Stimulated activated CD8-positive, alpha-beta memory T cell treated with anti-CD3 and anti-CD28 coated beads, Interleukin-7, amount 100 ng/mL, for 4 hours (primary cell): ENCODE measurements around the gene MDP1.
A peak's percentile ranks its signal among the peaks of the same experiment; 100 is the strongest.
"Not testable (repeated sequence)": the region's sequence is repeated elsewhere in the genome, so short reads cannot be mapped to it uniquely, and the experiment has no call there.

Experiments
- DNase-seq, 2 donors: peaks; one replicate each; pipeline ENCODE4 v3.0.0-alpha.2; 2020; ENCODE audit warnings: low read depth in 2 of 2

The MDP1 gene

DNA sequence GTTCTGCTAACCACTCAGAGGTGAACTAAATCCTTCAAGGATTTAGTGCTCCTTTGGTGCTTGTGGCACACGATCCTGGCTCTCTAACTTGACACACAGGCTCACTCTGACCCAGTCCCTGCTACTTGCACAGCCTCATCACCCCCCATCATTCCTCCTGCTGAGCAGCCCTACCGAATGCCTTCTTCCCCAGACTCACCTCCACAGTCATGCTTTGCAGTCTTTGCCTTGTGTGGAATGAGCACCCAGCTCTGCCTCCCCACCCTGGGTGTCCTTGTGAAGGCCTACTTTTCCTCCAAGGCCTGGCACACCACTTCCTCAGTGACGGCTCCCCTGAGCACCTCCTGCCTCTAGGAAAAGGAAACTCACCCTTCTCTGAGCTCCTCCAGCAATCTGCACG is 34.5 kb upstream of the MDP1 start:
- no peak for DNase-seq

DNA sequence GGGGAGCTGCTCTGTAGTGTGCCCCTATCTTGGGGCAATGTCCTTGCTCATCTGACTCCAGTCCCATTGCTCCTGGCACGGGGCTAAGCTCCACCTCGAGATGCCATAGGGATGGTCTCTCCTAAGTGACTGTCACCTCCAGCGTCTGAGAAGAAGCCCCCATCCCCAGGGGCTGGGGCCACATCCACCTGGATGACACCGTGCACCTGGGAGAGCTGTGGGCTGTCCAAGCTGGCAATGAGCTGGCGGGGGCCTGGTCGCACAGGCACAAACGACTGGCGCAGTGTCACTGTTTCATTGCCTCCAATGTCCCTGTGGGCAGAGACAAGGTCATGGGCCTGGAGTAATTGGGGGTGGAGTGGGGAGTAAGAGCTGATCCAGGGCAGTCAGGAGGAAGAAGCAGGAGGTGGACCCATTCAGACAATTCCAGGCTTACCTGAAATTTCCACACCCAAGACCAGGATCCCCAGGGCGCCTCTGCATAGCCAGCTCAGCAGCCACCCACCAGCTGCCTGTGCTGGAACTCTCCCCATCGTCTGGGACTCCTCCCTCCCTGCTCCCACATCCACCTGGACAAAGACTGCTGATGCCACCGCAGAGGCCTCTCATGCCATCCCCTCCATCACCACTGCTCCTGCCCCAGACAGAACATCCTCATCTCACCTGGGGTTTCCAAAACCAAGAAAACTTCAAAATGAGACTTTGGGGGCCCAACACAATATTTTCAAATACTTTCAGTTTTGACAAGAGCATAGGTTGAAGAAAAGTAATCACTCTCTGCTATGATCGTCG is 33.6 kb upstream of the MDP1 start:
- no peak for DNase-seq

DNA sequence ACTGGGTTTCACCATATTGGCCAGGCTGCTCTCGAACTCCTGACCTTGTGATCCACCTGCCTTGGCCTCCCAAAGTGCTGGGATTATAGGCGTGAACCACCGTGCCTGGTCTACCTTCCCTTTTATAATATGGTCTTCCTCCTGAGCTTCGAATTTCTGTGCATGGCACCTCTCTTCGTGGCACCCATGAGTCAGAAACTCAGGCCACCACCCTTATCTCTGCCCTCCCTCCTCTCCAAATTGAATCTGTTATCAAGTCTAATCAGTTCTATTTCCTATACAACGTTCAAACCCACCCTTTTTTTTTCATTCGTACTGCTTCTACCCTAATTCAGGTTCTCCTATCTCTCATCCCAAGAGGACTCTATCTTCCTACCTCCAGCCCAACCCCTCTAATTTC is 31.6 kb upstream of the MDP1 start:
- DNase-seq: no peak

DNA sequence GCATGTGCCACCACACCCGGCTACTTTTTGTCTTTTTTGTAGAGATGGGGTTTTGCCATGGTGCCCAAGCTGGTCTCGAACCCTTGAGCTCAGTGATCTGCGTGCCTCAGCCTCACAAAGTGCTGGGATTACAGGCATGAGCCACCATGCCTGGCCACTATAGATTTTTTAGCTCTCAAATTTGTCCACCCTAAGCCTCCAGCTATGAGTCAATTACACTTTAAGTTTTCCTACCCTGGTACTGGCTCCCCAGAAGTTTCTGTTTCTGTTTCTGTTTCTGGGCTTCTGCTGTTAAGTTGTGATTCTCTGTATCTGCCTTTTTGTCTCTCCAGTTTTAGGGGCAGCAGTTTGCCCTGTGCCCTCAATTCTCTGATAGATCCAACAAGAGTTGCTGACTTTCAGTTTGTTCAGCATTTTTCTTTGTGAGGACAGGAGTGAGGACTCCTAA is 30.9 kb upstream of the MDP1 start:
- DNase-seq: no peak

DNA sequence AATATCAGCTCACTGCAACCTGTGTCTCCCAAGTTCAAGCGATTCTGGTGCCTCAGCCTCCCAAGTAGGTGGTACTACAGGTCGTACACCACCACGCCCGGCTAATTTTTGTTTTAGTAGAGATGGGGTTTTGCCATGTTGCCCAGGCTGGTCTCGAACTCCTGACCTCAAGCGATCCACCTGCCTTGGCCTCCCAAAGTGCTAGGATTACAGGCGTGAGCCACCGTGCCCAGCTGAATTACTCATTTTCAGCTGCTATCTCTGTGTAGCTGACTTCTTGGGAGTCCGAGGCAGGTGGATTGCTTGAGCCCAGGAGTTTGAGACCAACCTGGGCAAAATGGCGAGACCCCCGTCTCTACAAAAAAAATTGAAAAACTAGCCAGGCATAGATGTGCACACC is 29.5 kb upstream of the MDP1 start:
- DNase-seq: not testable (repeated sequence)

DNA sequence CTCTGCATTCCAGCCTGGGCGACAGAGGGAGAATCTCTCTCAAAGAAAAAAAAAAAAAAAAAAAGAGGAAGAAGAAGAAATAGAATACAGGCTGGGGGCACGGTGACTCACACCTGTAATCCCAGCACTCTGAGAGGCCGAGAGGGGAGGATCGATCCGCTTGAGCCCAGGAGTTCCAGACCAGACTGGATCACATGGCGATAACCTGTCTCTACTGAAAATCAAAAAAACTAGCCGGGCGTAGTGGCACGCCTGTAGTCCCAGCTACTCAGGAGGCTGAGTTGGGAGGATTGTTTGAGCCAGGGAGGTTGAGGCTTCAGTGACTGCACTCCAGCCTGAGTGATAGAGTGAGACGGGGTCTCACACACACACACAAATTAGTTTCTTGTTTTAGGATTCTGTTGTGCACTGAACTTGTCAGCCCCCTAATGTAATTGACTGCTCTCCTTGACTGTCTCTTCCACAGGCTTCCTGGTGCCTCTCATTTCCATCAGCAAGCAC is 27.5 kb upstream of the MDP1 start:
- DNase-seq: no peak

DNA sequence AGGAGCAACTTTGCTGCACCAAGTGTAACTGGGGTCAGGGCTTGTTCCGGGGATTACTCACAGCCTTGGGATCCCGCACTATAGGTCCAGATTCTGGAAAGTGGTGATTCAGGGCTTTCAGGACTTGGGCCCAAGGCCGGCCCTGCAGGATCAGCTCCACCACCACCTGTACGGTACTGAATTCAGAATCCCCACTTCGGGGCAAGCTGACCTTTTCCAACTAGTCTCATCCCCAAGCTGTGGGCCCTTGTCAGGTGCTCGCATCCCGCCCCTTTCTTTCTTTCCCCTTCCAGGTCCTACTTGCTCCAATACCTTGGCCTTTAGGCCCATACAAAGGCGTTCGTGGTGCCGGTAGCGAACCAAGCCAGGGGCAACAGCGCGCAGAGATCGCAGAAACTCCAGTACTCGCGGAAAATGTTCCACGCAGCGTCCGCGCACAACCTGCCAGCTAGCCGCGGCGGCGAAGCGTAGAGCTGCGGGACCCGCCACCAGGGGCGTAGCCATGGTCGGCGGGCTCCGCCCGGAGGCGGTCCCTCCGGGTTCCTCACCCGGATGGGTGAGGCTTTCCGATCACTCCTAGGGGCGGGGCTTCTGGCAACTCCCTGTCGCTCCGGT is 26.1 kb upstream of the MDP1 start:
- DNase-seq: peak; percentile 87 to 90

DNA sequence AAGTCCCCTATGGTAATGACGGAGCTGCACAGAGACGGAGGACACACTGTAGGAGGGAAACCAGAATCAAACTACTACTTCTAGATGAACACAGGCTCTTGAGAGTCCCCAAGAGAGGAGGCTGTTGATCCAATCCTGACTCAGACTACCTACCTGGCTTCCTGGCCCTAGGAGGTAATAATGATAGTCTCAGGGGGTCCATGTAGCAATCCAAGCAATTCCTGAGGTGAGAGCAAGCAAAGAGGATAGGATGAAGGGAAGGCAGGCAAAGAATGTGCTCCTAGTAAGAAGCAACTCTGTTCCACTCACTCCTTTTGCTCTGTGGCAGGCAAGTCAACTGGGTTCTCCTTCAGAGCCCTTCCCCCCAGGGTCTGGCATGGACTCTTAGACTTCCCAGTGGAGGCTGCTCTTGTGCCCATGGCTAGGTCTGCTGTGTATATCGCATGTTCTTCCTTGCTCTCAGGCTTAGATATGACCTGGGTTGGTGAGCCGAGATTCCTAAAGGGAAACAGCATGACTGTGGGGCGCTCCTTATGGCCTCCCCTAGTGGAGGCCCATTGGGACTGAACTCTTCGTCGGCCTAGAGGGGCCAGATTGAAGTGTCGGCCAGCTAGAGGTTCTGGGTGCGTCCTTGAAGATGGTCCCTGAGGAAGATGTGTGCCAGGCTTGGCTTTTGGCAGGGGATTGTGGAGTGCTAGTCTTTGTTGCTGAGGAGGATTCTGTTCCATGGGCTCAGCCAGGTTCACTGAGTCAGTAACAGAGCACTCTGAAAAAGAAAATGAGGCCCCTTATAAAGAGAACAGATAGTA is 24.4 kb upstream of the MDP1 start:
- no peak for DNase-seq

DNA sequence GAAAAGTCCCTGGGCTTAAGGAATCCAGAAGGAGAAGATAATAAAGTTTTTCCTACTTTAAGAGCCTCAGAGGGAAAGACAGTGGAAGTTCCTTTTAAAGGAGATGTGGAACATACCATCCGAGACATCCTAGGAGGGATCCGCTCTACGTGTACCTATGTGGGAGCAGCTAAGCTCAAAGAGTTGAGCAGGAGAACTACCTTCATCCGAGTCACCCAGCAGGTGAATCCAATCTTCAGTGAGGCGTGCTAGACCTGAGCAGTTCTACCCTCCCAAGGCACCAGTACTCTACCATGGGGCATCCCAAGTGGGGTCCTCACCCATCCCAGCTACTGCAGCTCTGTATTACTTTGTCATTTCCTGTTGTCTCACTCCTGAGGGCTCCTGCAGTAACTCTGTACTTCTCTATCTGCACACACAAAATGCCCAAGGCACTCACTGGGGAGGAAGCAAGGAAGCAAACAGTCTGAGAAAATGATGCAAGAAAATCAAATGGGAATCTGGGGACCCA is 22.7 kb upstream of the MDP1 start:
- DNase-seq: no peak

DNA sequence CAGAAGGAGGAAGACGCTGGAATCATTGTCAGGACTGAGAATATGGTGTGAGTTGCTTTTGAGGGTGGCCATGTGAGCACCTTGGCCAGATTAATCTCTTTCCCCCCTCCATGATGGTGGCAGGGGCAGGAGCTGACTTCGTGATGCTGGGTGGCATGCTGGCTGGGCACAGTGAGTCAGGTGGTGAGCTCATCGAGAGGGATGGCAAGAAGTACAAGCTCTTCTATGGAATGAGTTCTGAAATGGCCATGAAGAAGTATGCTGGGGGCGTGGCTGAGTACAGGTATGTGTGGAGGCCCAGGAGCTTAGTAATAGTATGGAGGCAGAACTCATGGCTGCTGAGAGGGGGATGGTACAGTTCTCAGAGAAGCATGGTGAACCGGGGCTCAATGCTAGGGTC is 22.3 kb upstream of the MDP1 start:
- DNase-seq: peak in 1 of 2 donors; percentile 30

DNA sequence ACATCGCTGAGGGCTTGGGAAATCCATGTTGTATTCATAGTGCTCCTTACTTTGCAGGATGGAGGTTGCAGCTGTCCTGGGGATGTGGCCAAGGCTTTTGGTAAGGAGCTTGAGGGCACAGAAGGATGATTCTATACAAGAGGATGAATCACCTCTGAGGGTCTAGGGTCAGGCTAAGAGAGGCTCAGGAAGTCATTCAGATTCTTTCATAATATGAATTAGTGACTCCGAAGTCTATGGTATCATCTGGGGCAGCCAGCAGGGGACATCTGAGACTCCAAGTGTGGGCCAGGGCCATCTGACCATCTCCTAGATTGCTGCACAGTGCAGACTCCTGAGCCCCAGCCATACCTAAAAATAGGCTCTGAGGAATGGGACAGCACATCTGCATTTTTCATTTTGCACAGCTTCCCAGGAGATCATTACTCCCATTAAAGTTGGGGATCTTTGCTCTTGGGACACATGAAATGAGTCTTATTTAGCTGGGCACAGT is 21.6 kb upstream of the MDP1 start:
- DNase-seq: no peak

DNA sequence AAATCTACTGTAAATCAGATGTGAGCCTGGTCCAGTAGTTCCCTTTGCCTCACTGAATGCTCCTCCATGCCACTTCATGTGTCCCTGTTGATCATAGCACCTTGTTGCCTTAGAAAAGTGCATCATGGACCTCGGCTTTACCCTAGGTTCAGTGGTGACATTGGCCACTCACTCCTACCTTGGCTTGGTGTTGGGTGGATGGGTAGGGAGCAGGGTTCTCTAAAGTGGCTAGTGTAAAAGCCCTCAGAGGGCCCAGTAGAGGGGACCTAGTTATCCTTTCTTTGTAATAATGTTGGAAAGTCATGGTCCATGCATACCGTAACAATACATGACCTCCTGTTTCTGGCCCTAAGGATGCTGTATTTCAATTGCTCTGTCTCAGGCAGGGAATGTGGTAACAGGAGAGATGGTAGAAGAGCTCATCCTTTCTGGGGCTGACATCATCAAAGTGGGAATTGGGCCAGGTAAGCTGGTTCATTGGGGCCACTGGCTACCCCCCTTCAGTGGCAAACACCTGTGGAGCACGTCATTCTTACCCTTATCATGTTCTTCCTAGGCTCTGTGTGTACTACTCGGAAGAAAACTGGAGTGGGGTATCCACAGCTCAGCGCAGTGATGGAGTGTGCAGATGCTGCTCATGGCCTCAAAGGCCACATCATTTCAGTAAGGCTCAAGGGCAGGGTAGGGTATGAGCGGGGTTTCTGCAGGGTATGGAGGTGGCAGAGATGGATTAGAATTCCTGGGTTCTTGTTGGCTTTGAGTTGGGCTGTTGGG is 21.0 kb upstream of the MDP1 start:
- no peak for DNase-seq

DNA sequence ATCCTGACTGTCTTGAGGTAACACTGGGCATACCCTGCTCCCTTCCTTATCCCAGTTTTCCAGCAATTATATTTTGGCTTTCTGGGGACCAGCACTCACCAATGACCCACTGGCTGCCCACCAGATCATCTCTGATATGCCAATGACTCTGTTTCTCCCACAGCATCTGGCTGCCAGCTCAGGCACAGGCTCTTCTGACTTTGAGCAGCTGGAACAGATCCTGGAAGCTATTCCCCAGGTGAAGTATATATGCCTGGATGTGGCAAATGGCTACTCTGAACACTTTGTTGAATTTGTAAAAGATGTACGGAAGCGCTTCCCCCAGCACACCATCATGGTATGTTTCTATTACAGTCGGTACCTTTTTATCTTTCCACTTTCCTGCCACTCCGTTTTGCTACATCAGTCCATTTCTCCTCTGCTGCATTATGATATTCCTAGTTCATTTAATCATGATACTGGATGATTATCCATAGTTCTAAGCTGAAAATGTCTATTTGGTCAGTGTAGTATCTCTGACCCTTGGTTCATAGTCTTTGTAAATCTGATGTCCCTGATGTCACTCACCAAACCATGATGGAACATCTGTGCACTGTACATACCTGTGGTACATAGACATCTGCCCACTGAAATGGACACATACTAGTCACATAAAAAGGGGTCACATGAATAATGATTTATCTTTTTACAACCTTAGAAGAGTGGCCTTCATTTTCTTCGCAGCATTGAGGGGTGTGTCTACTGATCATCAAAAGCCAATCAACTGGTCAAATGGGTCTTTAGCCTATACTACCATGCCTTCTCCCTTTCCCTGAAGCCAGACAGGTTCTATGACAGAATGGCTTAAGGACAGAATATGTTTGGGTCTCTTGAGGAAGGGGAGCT is 20.2 kb upstream of the MDP1 start:
- no peak for DNase-seq

DNA sequence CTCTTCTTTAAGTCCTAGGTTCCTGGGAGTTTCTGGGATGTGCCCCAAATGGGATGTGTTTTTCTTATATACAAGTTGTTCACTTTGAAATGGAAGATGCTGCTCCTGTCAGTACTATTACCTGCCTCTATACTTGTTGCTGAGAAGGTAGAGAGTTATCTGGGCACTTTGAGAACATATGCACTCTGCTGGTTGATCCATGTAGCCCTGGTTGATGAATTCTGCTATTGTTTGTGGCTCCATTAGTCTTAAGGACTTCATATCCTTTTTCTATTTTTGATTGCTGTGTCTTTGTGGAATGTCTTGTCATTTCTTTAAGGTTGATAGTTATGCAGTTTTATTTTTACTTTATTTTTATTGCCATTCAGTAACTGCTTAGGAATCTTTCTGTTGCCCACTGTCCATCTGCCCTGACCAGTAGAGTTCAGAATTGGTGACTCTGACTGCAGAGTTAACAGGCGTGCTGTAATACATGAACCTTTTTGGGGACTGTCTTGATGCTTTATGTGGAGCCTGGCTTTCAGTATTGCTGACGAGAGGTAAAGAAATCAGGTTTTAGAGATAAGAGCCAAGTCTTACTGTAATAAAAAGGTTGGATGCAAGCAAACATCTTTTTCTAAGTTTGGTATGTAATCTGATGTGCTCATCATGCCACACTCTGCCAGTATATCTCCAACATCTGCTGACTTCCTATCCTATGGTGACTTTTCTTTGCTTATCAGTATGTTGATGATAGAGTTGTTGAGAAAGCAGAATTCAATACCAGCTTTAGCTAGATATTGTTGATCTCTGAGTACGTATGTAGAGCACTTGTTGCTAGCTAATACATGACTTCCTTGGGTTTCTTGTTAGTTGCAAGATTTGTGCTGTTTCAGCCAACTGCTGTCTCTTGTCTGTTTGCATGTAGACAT is 18.5 kb upstream of the MDP1 start:
- no peak for DNase-seq

DNA sequence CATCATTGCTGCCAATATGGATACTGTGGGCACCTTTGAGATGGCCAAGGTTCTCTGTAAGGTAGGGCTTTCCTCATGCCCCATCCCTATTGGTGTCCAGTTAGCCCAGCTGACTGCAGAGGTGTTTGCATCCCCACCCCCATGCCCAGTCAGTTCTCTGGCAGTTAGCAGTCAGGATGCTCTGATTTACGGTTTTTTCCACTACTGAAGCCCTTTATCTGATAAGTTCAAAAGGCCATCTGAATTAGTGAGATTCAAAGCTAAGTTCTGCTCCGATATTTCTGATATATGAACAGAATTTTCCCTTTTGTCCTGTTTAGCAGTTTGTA is 17.6 kb upstream of the MDP1 start:
- DNase-seq: no peak

DNA sequence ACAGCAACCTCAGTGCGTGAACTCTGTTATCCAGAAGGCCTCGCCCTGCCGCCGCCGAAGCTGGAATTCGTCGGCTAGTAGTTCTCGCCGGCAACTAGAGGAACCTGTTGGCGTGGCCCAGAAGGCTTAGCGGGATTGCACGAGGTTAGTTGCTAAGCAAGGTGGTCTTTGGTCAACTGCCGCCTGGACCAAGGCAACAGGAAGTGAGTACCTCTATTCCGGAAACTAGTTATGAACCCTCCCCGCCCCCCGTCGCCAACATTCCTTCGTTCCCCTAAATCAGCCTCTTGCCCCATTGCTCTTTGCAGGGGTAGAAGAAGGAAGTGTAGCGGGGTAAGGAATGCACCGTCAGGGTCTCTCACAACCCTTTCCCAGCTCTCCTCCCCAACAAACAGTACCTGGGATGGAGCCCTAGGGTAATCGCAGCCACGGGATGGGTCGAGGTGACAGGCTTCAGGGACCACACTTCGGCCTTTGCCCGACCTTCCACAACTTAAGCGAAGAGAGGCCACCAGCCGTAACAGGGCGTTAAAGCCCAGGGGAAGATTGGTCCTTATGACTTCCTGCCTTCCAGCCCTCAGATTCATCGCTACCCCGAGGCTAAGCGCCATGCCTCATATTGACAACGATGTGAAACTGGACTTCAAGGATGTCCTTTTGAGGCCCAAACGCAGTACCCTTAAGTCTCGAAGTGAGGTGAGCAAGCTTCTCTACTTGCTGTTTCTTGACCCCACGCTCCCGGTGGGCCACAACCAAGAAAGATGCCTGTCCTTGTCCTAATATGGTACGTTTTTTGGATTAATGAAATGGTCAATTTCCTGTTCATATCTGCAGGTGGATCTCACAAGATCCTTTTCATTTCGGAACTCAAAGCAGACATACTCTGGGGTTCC is 17.0 kb upstream of the MDP1 start, which contains the start of gene GMPR2:
GMPR2 (plus strand) TSS at position 285 of the 893 bp plus-strand sequence; CDS start at position 610, 325 bp downstream.
- no peak for DNase-seq

DNA sequence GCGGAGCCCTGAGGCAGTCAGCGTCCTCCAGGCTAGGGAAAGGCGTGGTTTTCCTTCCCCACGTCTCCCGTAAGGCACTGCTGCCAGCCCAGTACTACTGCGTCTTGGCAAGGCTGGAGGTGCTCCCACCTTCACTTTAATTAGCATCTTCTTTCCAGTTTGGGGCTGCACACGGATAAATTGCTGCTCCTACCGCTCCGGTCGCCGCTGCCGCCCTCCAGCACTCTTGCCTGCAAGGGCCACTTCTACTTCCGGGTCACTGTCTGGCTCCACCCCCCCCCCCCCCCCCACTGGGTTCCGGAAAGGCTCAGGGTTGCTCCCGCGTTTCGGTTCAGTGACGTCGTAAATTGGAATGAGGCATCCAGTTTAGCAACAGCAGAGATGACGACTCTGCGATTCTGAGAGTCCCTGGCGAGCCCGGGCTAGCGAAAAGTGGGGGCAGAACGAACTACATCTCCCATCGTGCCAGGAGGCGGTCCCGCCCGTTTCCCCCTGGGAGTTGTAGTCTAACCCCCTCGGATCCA is 16.3 kb upstream of the MDP1 start, which contains the start of gene NEDD8:
NEDD8 (minus strand) TSS at position 247 of the 524 bp plus-strand sequence; CDS start at position 147, 100 bp downstream.
- DNase-seq: peak; percentile 81 to 85
